SK-N-SH (cell line): ENCODE measurements around the gene STRADA. TPM values are rescaled to one million over a fixed set of nuclear protein-coding genes. Genes with fewer than 3 reads are reported as not detected.

Experiments
- CTCF ChIA-PET: fragments of 300-600, 350-600 bp; formaldehyde crosslinking; extraction: SDS; loops from one replicate; lab custom pipeline; 2021; lab: Yijun Ruan, JAX
- POLR2A ChIA-PET: fragments of 350-600 bp; sonication (Branson Sonifier 250); formaldehyde crosslinking; extraction: SDS; loops from one replicate; lab custom pipeline; 2020; ENCODE audit warnings: antibody characterized with exemption, inconsistent platforms; lab: Yijun Ruan, JAX
- DNase-seq: peaks from one replicate; pipeline ENCODE4 v3.0.0; 2012
- H2AFZ ChIP-seq: fragments of 200-600 bp; sonication (generic); 2 replicates; pipeline ENCODE4 v1.8.1; 2016; ENCODE audit warnings: antibody characterized with exemption, mild to moderate bottlenecking, low read depth
- H3F3A ChIP-seq: fragments of 200-600 bp; sonication (generic); replicated peaks from 2 replicates; pipeline ENCODE3; 2016; ENCODE audit warnings: antibody characterized with exemption, mild to moderate bottlenecking; ENCODE audit not compliant: insufficient read depth
- H3K27ac ChIP-seq, 2 experiments: fragments of 200-500 bp in 1 of 2; fragments of 200-600 bp in 1 of 2; sonication (Bioruptor generic) in 1 of 2; sonication (generic), shearing (Covaris generic) in 1 of 2; 2 replicates each; pipeline versions ENCODE4 v1.5.1 to v1.6.1; 2014 to 2016; ENCODE audit warnings: low read depth in 2 of 2, inconsistent platforms in 1 of 2, low read length in 1 of 2, mild to moderate bottlenecking in 1 of 2, mixed read lengths in 1 of 2
- H3K27me3 ChIP-seq: fragments of 200-600 bp; sonication (generic), shearing (Covaris generic); 2 replicates; pipeline ENCODE4 v1.6.1; 2016; ENCODE audit warnings: mixed run types; ENCODE audit not compliant: insufficient read depth
- H3K36me3 ChIP-seq, 2 experiments: fragments of 200-500 bp in 1 of 2; fragments of 200-600 bp in 1 of 2; sonication (Bioruptor generic) in 1 of 2; sonication (generic) in 1 of 2; replicated peaks in 1 of 2; 2 replicates each; pipeline versions ENCODE3 to v1.5.1; 2014 to 2016; ENCODE audit warnings: low read length in 1 of 2, mild to moderate bottlenecking in 1 of 2; ENCODE audit not compliant: insufficient read depth in 2 of 2, control insufficient read depth in 1 of 2
- H3K4me1 ChIP-seq, 2 experiments: fragments of 200-500 bp in 1 of 2; fragments of 200-600 bp in 1 of 2; sonication (Bioruptor generic) in 1 of 2; sonication (generic), shearing (Covaris generic) in 1 of 2; 2 replicates each; pipeline versions ENCODE4 v1.5.1 to v1.6.1; 2014 to 2016; ENCODE audit warnings: low read depth in 1 of 2, low read length in 1 of 2, mixed run types in 1 of 2; ENCODE audit not compliant: insufficient read depth in 2 of 2, control insufficient read depth in 1 of 2
- H3K4me2 ChIP-seq: fragments of 200-600 bp; sonication (generic), shearing (Covaris generic); 2 replicates; pipeline ENCODE4 v1.6.1; 2017; ENCODE audit warnings: mixed run types
- H3K4me3 ChIP-seq, 2 experiments: fragments of 200-500 bp in 1 of 2; fragments of 200-600 bp in 1 of 2; sonication (Bioruptor generic) in 1 of 2; sonication (generic), shearing (Covaris generic) in 1 of 2; 2 replicates each; pipeline versions ENCODE4 v1.5.1 to v1.8.1; 2014 to 2016; ENCODE audit warnings: low read depth in 2 of 2, inconsistent platforms in 1 of 2, low read length in 1 of 2, mild to moderate bottlenecking in 1 of 2, mixed read lengths in 1 of 2, moderate library complexity in 1 of 2
- H3K79me2 ChIP-seq: fragments of 200-600 bp; sonication (generic); 2 replicates; pipeline ENCODE4 v1.8.1; 2017; ENCODE audit warnings: mild to moderate bottlenecking; ENCODE audit not compliant: insufficient read depth
- H3K9ac ChIP-seq: fragments of 200-600 bp; sonication (generic); 2 replicates; pipeline ENCODE4 v1.6.1; 2017; ENCODE audit warnings: mixed run types
- H3K9me2 ChIP-seq: fragments of 200-600 bp; sonication (generic); 2 replicates; pipeline ENCODE4 v1.6.1; 2017; ENCODE audit warnings: mixed run types
- H3K9me3 ChIP-seq: fragments of 200-600 bp; sonication (generic); 2 replicates; pipeline ENCODE4 v1.6.1; 2017; ENCODE audit warnings: mixed run types, mild to moderate bottlenecking, moderate library complexity
- H4K20me1 ChIP-seq: fragments of 200-600 bp; sonication (generic); 2 replicates; pipeline ENCODE4 v1.6.1; 2017; ENCODE audit warnings: mild to moderate bottlenecking, mixed run types; ENCODE audit not compliant: insufficient read depth
- ELF1 ChIP-seq: IDR thresholded peaks from 2 replicates; pipeline ENCODE4 v1.4.0; 2012
- FOXJ3 ChIP-seq: sonication (generic); formaldehyde crosslinking; IDR thresholded peaks from 2 replicates; pipeline ENCODE4 v1.5.1; 2020; ENCODE audit warnings: mild to moderate bottlenecking, missing genetic modification reagents
- FOXM1 ChIP-seq: IDR thresholded peaks from 2 replicates; pipeline ENCODE4 v1.4.0; 2012; ENCODE audit warnings: low read depth, mild to moderate bottlenecking
- GABPA ChIP-seq: IDR thresholded peaks from 2 replicates; pipeline ENCODE4 v1.4.0; 2012; ENCODE audit warnings: low read depth, mild to moderate bottlenecking
- GATA2 ChIP-seq: sonication (generic); formaldehyde crosslinking; IDR thresholded peaks from 2 replicates; pipeline ENCODE4 v1.5.0; 2020; ENCODE audit warnings: mild to moderate bottlenecking, missing genetic modification reagents
- MEF2A ChIP-seq: IDR thresholded peaks from 2 replicates; pipeline ENCODE4 v1.4.0; 2012; ENCODE audit warnings: low read depth, borderline replicate concordance
- MXI1 ChIP-seq: IDR thresholded peaks from 2 replicates; pipeline ENCODE4 v1.6.1; 2012; ENCODE audit warnings: mild to moderate bottlenecking, low read depth, low read length, improper control_type of control experiment
- NFIC ChIP-seq: IDR thresholded peaks from 2 replicates; pipeline ENCODE4 v1.4.0; 2012; ENCODE audit warnings: borderline replicate concordance
- POLR2AphosphoS5 ChIP-seq: IDR thresholded peaks from 2 replicates; pipeline ENCODE4 v1.6.1; 2012; ENCODE audit warnings: low read depth, low read length
- RCOR1 ChIP-seq: fragments of 150-350 bp; IDR thresholded peaks from 2 replicates; pipeline ENCODE4 v1.6.1; 2017; ENCODE audit warnings: antibody characterized with exemption, low read length
- RXRA ChIP-seq: IDR thresholded peaks from 2 replicates; pipeline ENCODE4 v1.4.0; 2012; ENCODE audit warnings: low read depth, mild to moderate bottlenecking, borderline replicate concordance
- SIN3A ChIP-seq: IDR thresholded peaks from 2 replicates; pipeline ENCODE4 v1.6.1; 2012; ENCODE audit warnings: low read depth, mild to moderate bottlenecking, low read length, moderate library complexity, borderline replicate concordance
- SMC3 ChIP-seq: IDR thresholded peaks from 2 replicates; pipeline ENCODE4 v1.6.1; 2012; ENCODE audit warnings: low read depth, low read length, improper control_type of control experiment
- TAF1 ChIP-seq: IDR thresholded peaks from 2 replicates; pipeline ENCODE4 v1.6.1; 2012; ENCODE audit warnings: low read depth, mild to moderate bottlenecking, low read length, moderate library complexity, borderline replicate concordance
- TCF12 ChIP-seq: IDR thresholded peaks from 2 replicates; pipeline ENCODE4 v1.4.0; 2012
- TEAD4 ChIP-seq: IDR thresholded peaks from 2 replicates; pipeline ENCODE4 v1.4.0; 2012; ENCODE audit warnings: mild to moderate bottlenecking, borderline replicate concordance; ENCODE audit not compliant: insufficient read depth
- YY1 ChIP-seq: IDR thresholded peaks from 2 replicates; pipeline ENCODE4 v1.4.0; 2012; ENCODE audit warnings: low read depth, mild to moderate bottlenecking
- WGBS: methylation state at CpG from one replicate; pipeline ENCODE4 v1.1.6; 2017; ENCODE audit warnings: low lambda C conversion rate; 5-methylcytosine and 5-hydroxymethylcytosine counted together
- polyA plus RNA-seq, 3 experiments: library from polyadenylated mRNA; depleted of rRNA; stranded (reverse); fragments of >200 nt; gene quantifications; 2 replicates each; pipeline ENCODE4 v1.2.3, GENCODE V29; 2012
- TF ChIP-seq, protein P1 (sequence below): IDR thresholded peaks from 2 replicates; pipeline ENCODE4 v1.4.0; 2012; ENCODE audit warnings: low read depth
- TF ChIP-seq, protein P2 (sequence below): IDR thresholded peaks from 2 replicates; pipeline ENCODE4 v1.6.1; 2012; ENCODE audit warnings: mild to moderate bottlenecking, low read depth, low read length, moderate library complexity
- TF ChIP-seq, protein P3 (sequence below): fragments of 150-350 bp; IDR thresholded peaks from 2 replicates; pipeline ENCODE4 v1.6.1; 2017; ENCODE audit warnings: antibody characterized with exemption, low read length, low read depth, borderline replicate concordance
- TF ChIP-seq, protein P4 (sequence below): IDR thresholded peaks from 2 replicates; pipeline ENCODE4 v1.4.0; 2012; ENCODE audit warnings: low read depth, borderline replicate concordance
- TF ChIP-seq, protein P5 (sequence below): fragments of 200-600 bp; sonication (generic); IDR thresholded peaks from 2 replicates; pipeline ENCODE4 v1.6.1; 2017; ENCODE audit warnings: antibody characterized with exemption, mild to moderate bottlenecking, moderate library complexity
- TF ChIP-seq, protein P6 (sequence below): IDR thresholded peaks from 2 replicates; pipeline ENCODE4; 2012

Gene STRADA
- polyA plus RNA-seq, 1 of the 3 experiments (the other 2 are of a cell fraction) = 37.3 TPM

DNA sequence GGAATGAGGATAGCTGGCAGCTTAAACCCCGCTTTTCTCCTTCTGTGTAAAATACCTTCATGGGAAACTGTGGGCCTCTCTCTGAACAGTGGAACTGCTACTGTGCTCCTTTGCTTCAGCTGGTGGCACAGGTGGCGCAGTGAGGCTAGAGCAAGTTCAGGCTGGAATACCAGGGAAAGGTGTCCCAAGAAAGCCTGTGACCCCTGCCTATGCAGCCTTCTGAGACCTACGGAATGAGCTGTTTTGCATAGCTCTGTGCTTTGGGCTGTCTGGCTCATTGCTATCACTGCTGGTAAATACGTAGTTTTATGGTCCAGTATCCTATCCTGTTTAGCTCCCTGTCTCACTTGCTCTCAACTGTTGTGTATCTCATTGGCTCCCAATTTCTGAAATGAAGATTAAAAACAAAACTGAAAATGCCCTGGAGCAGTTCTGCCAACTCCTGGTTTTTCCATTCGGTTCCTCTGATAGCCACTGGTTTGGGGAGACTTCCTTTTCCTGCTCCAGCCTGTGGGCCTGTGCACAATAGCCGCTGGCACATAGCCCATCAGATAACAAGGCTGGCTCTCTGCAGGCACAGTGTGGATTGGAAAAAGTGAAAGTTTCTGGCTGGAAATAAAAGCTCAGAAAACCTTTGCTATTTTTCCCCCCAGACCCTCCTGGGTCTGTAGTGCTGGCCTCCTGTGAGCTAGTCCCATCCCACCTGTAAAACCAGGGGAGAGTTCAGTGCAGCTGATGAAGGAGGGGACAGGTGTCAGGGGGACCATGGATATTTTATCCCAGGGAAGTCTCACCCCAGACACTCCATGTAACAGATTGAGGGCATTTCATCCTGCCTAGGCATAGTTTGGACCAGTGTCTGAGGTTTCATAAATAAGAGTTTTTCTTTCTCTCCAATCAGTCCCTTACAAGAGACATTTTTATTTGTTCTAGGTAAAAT, 65.7 kb downstream of the STRADA start:
- H3K36me3 ChIP-seq = peaks cover 3 to 23% of the 10 kb centered on the region in 2 experiments
- peaks cover 20% of the 10 kb centered on the region for H3F3A ChIP-seq
- H3K9me3 ChIP-seq = no peaks in the 10 kb centered on the region
- H3K9me2 ChIP-seq = no peaks in the 10 kb centered on the region
- WGBS = 38% methylated on average over 6 of the region's 6 CpGs
- DNase-seq = peak; percentile 85
- H3K4me2 ChIP-seq = peak overlapping the region; percentile 80
- peaks cover 26 to 39% of the 10 kb centered on the region in 2 experiments for H3K4me1 ChIP-seq
- H3K27ac ChIP-seq = peak overlapping the region; percentile 65 to 97
- no peaks in the 10 kb centered on the region for H3K79me2 ChIP-seq
- ChIA-PET CTCF (interaction anchor here (0.9 to 17.5 kb wide), 17 partner anchors 9 to 594 kb away, joined by 3 to 233 read pairs (median 4); no protein-coding TSS in a partner anchor), POLR2A (interaction anchor here (0.9 to 3.0 kb wide), 11 partner anchors 10 to 244 kb away, joined by 3 to 36 read pairs (median 7); partner anchors contain the start of gene MAP3K3)
- peak overlapping the region; percentile 21 for H3K9ac ChIP-seq
- H2AFZ ChIP-seq = peak overlapping the region; percentile 43
- no peaks in the 10 kb centered on the region for H3K27me3 ChIP-seq
- peaks cover 4% of the 10 kb centered on the region; the same call in 1 of the 2 replicates for H4K20me1 ChIP-seq
- H3K4me3 ChIP-seq = peak overlapping the region in 1 of 2 experiments; percentile 45; a peak in 3 of 4 replicates
- TF ChIP-seq, protein P1, sequence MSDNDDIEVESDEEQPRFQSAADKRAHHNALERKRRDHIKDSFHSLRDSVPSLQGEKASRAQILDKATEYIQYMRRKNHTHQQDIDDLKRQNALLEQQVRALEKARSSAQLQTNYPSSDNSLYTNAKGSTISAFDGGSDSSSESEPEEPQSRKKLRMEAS = peak; percentile 69; the same call in 1 of the 2 replicates
- TF ChIP-seq MEF2A (no peak), FOXM1 (no peak), TAF1 (0 out of 2 replicates have a peak, but pooled peaks have one; percentile 52), POLR2AphosphoS5 (peak; percentile 79), RXRA (no peak; the same call in 1 of the 2 replicates), SIN3A (peak; percentile 73; the same call in 1 of the 2 replicates), ELF1 (peak; percentile 61; the same call in 1 of the 2 replicates), MXI1 (peak; percentile 78; the same call in 1 of the 2 replicates), GATA2 (CRISPR knock-in tag) (peak; percentile 99), NFIC (peak; percentile 100), YY1 (no peak; the same call in 1 of the 2 replicates), TEAD4 (no peak), SMC3 (no peak), TCF12 (peak; percentile 90), RCOR1 (peak; percentile 96), FOXJ3 (CRISPR knock-in tag) (peak; percentile 81; the same call in 1 of the 2 replicates), GABPA (peak; percentile 55; the same call in 1 of the 2 replicates)
- TF ChIP-seq, protein P2, sequence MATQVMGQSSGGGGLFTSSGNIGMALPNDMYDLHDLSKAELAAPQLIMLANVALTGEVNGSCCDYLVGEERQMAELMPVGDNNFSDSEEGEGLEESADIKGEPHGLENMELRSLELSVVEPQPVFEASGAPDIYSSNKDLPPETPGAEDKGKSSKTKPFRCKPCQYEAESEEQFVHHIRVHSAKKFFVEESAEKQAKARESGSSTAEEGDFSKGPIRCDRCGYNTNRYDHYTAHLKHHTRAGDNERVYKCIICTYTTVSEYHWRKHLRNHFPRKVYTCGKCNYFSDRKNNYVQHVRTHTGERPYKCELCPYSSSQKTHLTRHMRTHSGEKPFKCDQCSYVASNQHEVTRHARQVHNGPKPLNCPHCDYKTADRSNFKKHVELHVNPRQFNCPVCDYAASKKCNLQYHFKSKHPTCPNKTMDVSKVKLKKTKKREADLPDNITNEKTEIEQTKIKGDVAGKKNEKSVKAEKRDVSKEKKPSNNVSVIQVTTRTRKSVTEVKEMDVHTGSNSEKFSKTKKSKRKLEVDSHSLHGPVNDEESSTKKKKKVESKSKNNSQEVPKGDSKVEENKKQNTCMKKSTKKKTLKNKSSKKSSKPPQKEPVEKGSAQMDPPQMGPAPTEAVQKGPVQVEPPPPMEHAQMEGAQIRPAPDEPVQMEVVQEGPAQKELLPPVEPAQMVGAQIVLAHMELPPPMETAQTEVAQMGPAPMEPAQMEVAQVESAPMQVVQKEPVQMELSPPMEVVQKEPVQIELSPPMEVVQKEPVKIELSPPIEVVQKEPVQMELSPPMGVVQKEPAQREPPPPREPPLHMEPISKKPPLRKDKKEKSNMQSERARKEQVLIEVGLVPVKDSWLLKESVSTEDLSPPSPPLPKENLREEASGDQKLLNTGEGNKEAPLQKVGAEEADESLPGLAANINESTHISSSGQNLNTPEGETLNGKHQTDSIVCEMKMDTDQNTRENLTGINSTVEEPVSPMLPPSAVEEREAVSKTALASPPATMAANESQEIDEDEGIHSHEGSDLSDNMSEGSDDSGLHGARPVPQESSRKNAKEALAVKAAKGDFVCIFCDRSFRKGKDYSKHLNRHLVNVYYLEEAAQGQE = peak; percentile 67; the same call in 1 of the 2 replicates
- TF ChIP-seq, protein P3, sequence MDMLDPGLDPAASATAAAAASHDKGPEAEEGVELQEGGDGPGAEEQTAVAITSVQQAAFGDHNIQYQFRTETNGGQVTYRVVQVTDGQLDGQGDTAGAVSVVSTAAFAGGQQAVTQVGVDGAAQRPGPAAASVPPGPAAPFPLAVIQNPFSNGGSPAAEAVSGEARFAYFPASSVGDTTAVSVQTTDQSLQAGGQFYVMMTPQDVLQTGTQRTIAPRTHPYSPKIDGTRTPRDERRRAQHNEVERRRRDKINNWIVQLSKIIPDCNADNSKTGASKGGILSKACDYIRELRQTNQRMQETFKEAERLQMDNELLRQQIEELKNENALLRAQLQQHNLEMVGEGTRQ = no peak
- TF ChIP-seq, protein P4, sequence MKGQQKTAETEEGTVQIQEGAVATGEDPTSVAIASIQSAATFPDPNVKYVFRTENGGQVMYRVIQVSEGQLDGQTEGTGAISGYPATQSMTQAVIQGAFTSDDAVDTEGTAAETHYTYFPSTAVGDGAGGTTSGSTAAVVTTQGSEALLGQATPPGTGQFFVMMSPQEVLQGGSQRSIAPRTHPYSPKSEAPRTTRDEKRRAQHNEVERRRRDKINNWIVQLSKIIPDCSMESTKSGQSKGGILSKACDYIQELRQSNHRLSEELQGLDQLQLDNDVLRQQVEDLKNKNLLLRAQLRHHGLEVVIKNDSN = peak; percentile 41; the same call in 1 of the 2 replicates
- TF ChIP-seq, protein P5, sequence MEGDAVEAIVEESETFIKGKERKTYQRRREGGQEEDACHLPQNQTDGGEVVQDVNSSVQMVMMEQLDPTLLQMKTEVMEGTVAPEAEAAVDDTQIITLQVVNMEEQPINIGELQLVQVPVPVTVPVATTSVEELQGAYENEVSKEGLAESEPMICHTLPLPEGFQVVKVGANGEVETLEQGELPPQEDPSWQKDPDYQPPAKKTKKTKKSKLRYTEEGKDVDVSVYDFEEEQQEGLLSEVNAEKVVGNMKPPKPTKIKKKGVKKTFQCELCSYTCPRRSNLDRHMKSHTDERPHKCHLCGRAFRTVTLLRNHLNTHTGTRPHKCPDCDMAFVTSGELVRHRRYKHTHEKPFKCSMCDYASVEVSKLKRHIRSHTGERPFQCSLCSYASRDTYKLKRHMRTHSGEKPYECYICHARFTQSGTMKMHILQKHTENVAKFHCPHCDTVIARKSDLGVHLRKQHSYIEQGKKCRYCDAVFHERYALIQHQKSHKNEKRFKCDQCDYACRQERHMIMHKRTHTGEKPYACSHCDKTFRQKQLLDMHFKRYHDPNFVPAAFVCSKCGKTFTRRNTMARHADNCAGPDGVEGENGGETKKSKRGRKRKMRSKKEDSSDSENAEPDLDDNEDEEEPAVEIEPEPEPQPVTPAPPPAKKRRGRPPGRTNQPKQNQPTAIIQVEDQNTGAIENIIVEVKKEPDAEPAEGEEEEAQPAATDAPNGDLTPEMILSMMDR = no peak
- TF ChIP-seq, protein P6, sequence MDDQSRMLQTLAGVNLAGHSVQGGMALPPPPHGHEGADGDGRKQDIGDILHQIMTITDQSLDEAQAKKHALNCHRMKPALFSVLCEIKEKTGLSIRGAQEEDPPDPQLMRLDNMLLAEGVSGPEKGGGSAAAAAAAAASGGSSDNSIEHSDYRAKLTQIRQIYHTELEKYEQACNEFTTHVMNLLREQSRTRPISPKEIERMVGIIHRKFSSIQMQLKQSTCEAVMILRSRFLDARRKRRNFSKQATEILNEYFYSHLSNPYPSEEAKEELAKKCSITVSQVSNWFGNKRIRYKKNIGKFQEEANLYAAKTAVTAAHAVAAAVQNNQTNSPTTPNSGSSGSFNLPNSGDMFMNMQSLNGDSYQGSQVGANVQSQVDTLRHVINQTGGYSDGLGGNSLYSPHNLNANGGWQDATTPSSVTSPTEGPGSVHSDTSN = peak; percentile 48
